ENCODE results near the gene PDLIM1.

- TF ChIP-seq MEF2A (IDR thresholded peaks at IDR 0.05; ENCODE audit: borderline replicate concordance, low read depth) (no peak), FOXJ3 (CRISPR knock-in tag; IDR thresholded peaks at IDR 0.05) (no peak), NRF1 (IDR thresholded peaks at IDR 0.05; ENCODE audit: low read depth, low read length) (no peak)
Observed at GRCh38 chr10:95248989-95249388, 41.8 kb downstream of the PDLIM1 start.

Measured in SK-N-SH (cell line).